ENCODE measurements around the gene GLOD4. TPM values are rescaled to one million over a fixed set of nuclear protein-coding genes. Genes with fewer than 3 reads are reported as not detected.

Gene GLOD4
- total and polyA plus RNA-seq, 8 donors: 6.4 to 213 (median 86.6) TPM

- H3K27ac ChIP-seq: no peak overlapping the region
- peaks cover 64 to 100% (median 97%) of the 10 kb centered on the region in 4 donors for H3K36me3 ChIP-seq
- 90 to 95% (median 93%) methylated on average over 4 of the region's 4 CpGs for WGBS, 5 donors
- no peaks in the 10 kb centered on the region for H3K27me3 ChIP-seq
- intact Hi-C loops (cut with DNase I; ENCODE audit: low total_unique reads): no loop called here
- DNase-seq: no peak
- no peak overlapping the region for H3K4me3 ChIP-seq
- TF ChIP-seq CTCF (IDR thresholded peaks at IDR 0.05) (no peak), POLR2AphosphoS5 (IDR thresholded peaks at IDR 0.05) (no peak), POLR2A (IDR thresholded peaks at IDR 0.05) (no peak), EP300 (IDR thresholded peaks at IDR 0.05) (no peak)
- no peaks in the 10 kb centered on the region for H3K9me3 ChIP-seq
- no peaks in the 10 kb centered on the region for H3K4me1 ChIP-seq
Measured at GRCh38 chr17:743139-743538, 38.9 kb downstream of the GLOD4 start.

GRCh38 chr17:742147-742793 is 39.8 kb downstream of the GLOD4 start:
- H3K36me3 ChIP-seq: peaks cover 55 to 99% (median 96%) of the 10 kb centered on the region in 4 donors
- intact Hi-C loops (cut with DNase I; ENCODE audit: low total_unique reads): no loop called here

GRCh38 chr17:740240-741017 is 41.7 kb downstream of the GLOD4 start:
- H3K27ac ChIP-seq: peak overlapping the region in 2 of 5 donors; percentile 15 to 26
- intact Hi-C loops (cut with DNase I; ENCODE audit: low total_unique reads): no loop called here
- H3K9me3 ChIP-seq: no peaks in the 10 kb centered on the region
- no peaks in the 10 kb centered on the region for H3K27me3 ChIP-seq
- H3K4me3 ChIP-seq: no peak overlapping the region
- peaks cover 0 to 10% (median 1%) of the 10 kb centered on the region in 4 donors for H3K4me1 ChIP-seq
- H3K36me3 ChIP-seq: peaks cover 38 to 92% (median 81%) of the 10 kb centered on the region in 4 donors
- peak in 1 of 2 donors; percentile 41 for DNase-seq
- WGBS, 5 donors: 71 to 82% (median 74%) methylated on average over 18 of the region's 18 CpGs
- TF ChIP-seq POLR2AphosphoS5 (IDR thresholded peaks at IDR 0.05): no peak
- TF ChIP-seq CTCF (IDR thresholded peaks at IDR 0.05): no peak
- no peak for TF ChIP-seq POLR2A (IDR thresholded peaks at IDR 0.05)
- TF ChIP-seq EP300 (IDR thresholded peaks at IDR 0.05): no peak

More at GRCh38 chr17:742147-742793, 39.8 kb downstream of the GLOD4 start:
- Histone ChIP-seq H3K4me3 (no peak overlapping the region), H3K4me1 (peaks cover 0 to 5% (median under 1%) of the 10 kb centered on the region in 4 donors), H3K27me3 (no peaks in the 10 kb centered on the region), H3K27ac (no peak overlapping the region), H3K9me3 (no peaks in the 10 kb centered on the region)
- TF ChIP-seq POLR2A (IDR thresholded peaks at IDR 0.05) (no peak), EP300 (IDR thresholded peaks at IDR 0.05) (no peak), CTCF (IDR thresholded peaks at IDR 0.05) (no peak), POLR2AphosphoS5 (IDR thresholded peaks at IDR 0.05) (no peak)
- WGBS, 5 donors: 82 to 87% (median 84%) methylated on average over 11 of the region's 11 CpGs
- DNase-seq: no peak

GRCh38 chr17:737561-738113 is 44.4 kb downstream of the GLOD4 start:
- peaks cover 9 to 36% (median 17%) of the 10 kb centered on the region in 4 donors for H3K4me1 ChIP-seq
- peaks cover 16 to 72% (median 53%) of the 10 kb centered on the region in 4 donors for H3K36me3 ChIP-seq
- 84 to 91% (median 88%) methylated on average over 13 of the region's 13 CpGs for WGBS, 5 donors
- H3K27ac ChIP-seq: no peak overlapping the region
- no peak for DNase-seq
- H3K27me3 ChIP-seq: no peaks in the 10 kb centered on the region
- no peaks in the 10 kb centered on the region for H3K9me3 ChIP-seq
- no peak overlapping the region for H3K4me3 ChIP-seq
- no peak for TF ChIP-seq POLR2A (IDR thresholded peaks at IDR 0.05)
- no peak for TF ChIP-seq POLR2AphosphoS5 (IDR thresholded peaks at IDR 0.05)
- TF ChIP-seq CTCF (IDR thresholded peaks at IDR 0.05): no peak
- TF ChIP-seq EP300 (IDR thresholded peaks at IDR 0.05): no peak
- intact Hi-C loops (cut with DNase I; ENCODE audit: low total_unique reads): no loop called here
